ENCODE measurements around the gene CUL1.

CUL1 gene

GRCh38 chr7:148809856-148810255, 111.2 kb downstream of the CUL1 start:
- DNase-seq: no peak

GRCh38 chr7:148811892-148812291, 113.2 kb downstream of the CUL1 start:
- no peak for DNase-seq

- no peak for DNase-seq
These were observed 115.2 kb downstream of the CUL1 start for GRCh38 chr7:148813890-148814289.

GRCh38 chr7:148814922-148815559, 116.3 kb downstream of the CUL1 start:
- DNase-seq: no peak

GRCh38 chr7:148815612-148816011, 116.9 kb downstream of the CUL1 start:
- DNase-seq: no peak

GRCh38 chr7:148819697-148820360, 121.1 kb downstream of the CUL1 start:
- DNase-seq: no peak

- DNase-seq: no peak
These were observed 122.7 kb downstream of the CUL1 start for GRCh38 chr7:148821422-148821821.

- DNase-seq: no peak
These were observed 126.2 kb downstream of the CUL1 start for GRCh38 chr7:148824864-148825263.

GRCh38 chr7:148825338-148825737, 126.6 kb downstream of the CUL1 start:
- DNase-seq: no peak

- no peak for DNase-seq
These were observed 130.3 kb downstream of the CUL1 start for GRCh38 chr7:148828965-148829364.

- DNase-seq: no peak
These were observed 132.4 kb downstream of the CUL1 start for GRCh38 chr7:148830897-148831692.

GRCh38 chr7:148831782-148832181, 133.1 kb downstream of the CUL1 start:
- no peak for DNase-seq

- DNase-seq: no peak
These were observed 135.9 kb downstream of the CUL1 start for GRCh38 chr7:148834605-148835004.

- DNase-seq: no peak
These were observed 137.2 kb downstream of the CUL1 start for GRCh38 chr7:148835854-148836253.

GRCh38 chr7:148838905-148839304, 140.2 kb downstream of the CUL1 start:
- DNase-seq: peak; percentile 41

GRCh38 chr7:148847815-148848734, 149.4 kb downstream of the CUL1 start:
- DNase-seq: no peak

GRCh38 chr7:148849393-148850098, 150.8 kb downstream of the CUL1 start:
- no peak for DNase-seq

- no peak for DNase-seq
These were observed 151.9 kb downstream of the CUL1 start for GRCh38 chr7:148850564-148850963.
